NCI-H1417 treated with DMSO at 0.1 percent for 48 hours (cell line): ENCODE measurements around the gene MT4.
"Not testable (repeated sequence)": the region's sequence is repeated elsewhere in the genome, so short reads cannot be mapped to it uniquely, and the experiment has no call there.

Experiments
- DNase-seq: peaks from one replicate; lab custom pipeline; 2025; lab: John Stamatoyannopoulos, UW

MT4 gene

GRCh38 chr16:56559109-56559508 is 5.8 kb upstream of the MT4 start:
- no peak for DNase-seq

GRCh38 chr16:56560447-56560846 is 4.4 kb upstream of the MT4 start:
- DNase-seq, result no peak

GRCh38 chr16:56561126-56561525 is 3.7 kb upstream of the MT4 start:
- DNase-seq, result no peak

- DNase-seq, result no peak
These were observed 5.1 kb downstream of the MT4 start for GRCh38 chr16:56569971-56570370.

GRCh38 chr16:56571525-56571924 is 6.7 kb downstream of the MT4 start:
- DNase-seq, result no peak

GRCh38 chr16:56574625-56575024 is 9.8 kb downstream of the MT4 start:
- no peak for DNase-seq

GRCh38 chr16:56576585-56577299 is 11.9 kb downstream of the MT4 start:
- DNase-seq, result no peak

GRCh38 chr16:56577300-56577625 is 12.4 kb downstream of the MT4 start:
- no peak for DNase-seq

GRCh38 chr16:56580391-56581048 is 15.6 kb downstream of the MT4 start:
- no peak for DNase-seq

- not testable (repeated sequence) for DNase-seq
These were observed 18.0 kb downstream of the MT4 start for GRCh38 chr16:56582911-56583310.

- no peak for DNase-seq
These were observed 18.7 kb downstream of the MT4 start for GRCh38 chr16:56583351-56584168.

GRCh38 chr16:56584276-56584675 is 19.4 kb downstream of the MT4 start:
- DNase-seq, result no peak

GRCh38 chr16:56588781-56589140 is 23.9 kb downstream of the MT4 start:
- no peak for DNase-seq

GRCh38 chr16:56589141-56590039 is 24.5 kb downstream of the MT4 start, which contains the start of gene MT3:
Gene MT3, plus strand, starts transcription at chr16:56589528. Its CDS starts 63 bp downstream, at chr16:56589591.
- peak; percentile 21 for DNase-seq

- no peak for DNase-seq
These were observed 26.6 kb downstream of the MT4 start for GRCh38 chr16:56591377-56592060.

- DNase-seq, result no peak
These were observed 28.9 kb downstream of the MT4 start for GRCh38 chr16:56593573-56594291.

GRCh38 chr16:56594292-56594619 is 29.4 kb downstream of the MT4 start:
- DNase-seq, result no peak

- DNase-seq, result no peak
These were observed 35.6 kb downstream of the MT4 start for GRCh38 chr16:56600398-56600999.

- DNase-seq, result no peak
These were observed 36.5 kb downstream of the MT4 start for GRCh38 chr16:56601325-56601724.

- no peak for DNase-seq
These were observed 38.7 kb downstream of the MT4 start for GRCh38 chr16:56603589-56603988.
